GM21529 (cell line): ENCODE data around the gene NME5.

Experiments used
- ATAC-seq: cut with Tn5 transposase; IDR thresholded peaks from one replicate; pipeline ENCODE4 v1.9.1; 2021; ENCODE audit not compliant: unreplicated experiment

Gene NME5

DNA sequence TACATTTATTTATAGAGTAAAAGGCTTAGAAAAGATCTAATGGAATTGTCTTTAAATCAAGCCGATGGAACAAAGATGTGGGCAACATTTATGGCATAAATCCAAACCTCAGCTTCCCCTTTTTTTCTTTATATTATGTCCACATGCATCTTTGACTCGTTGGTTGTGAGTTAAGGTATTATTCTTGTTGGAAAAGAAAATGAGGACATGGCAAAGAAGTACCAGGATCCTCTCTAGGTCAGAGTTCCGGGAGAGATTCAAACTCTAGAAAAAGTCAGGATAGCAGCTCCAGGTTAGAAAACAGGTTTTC lies 508 bp upstream of the NME5 start:
- no peak for ATAC-seq

- ATAC-seq: no peak
These were observed 6.7 kb downstream of the NME5 start for GRCh38 chr5:138132543-138132942.

DNA sequence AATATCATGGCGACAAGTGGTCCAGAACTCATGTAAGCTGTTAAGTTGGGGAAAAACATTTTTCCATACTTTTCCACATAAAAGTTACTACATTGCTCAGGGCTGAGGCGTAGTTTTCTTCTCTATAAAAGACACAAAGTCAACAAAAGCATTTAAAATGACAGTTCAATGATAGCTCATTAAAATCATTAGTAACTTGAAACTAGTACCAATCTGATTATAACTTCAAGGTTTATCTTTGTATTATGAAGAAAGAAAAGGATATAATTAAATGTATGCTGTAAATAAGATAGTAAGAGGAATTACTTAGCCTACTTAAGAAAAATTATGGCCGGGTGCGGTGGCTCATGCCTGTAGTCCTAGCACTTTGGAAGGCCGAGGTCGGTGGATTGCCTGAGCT lies 9.9 kb downstream of the NME5 start:
- ATAC-seq: no peak

DNA sequence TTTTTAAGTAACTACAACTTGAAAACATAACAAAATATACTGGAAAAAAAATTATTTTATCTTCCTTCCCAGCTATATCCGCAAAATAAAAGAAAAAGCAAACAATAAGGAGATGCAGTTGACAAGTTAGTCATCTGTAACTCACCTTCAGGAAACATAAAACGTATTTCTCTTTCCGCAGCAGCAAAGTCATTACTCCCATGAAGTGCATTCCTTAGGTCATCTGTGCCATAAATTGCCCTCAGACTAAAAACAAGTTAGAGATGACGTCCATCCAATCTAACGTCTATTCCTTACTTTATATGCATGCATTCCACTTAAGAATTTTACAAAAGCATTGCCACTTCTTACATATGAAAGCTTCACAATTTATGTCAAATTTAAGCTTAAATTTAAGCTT lies 10.9 kb downstream of the NME5 start:
- ATAC-seq: no peak

- no peak for ATAC-seq
These were observed 24.0 kb downstream of the NME5 start for GRCh38 chr5:138115254-138115653.

DNA sequence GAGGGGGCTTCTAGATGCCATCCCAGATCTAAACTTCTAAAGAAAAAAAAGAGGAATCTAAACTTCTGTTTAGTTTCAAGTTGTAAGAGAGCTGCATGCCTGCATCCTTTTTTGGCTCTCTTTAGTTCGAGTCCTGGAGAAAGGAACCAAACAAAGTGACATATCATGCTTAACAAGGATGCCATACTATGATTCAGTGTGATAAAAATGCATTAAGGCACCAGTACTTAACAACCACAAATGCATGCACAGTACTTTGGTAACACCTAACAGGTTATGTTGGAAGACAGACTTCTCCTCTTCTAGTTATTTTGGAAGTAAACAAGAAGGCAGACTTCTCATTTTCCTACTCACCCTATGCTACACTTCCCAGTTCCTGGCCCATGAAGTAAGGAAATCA lies 27.3 kb downstream of the NME5 start:
- no peak for ATAC-seq

- ATAC-seq: no peak
These were observed 28.0 kb downstream of the NME5 start for GRCh38 chr5:138111181-138111580.

DNA sequence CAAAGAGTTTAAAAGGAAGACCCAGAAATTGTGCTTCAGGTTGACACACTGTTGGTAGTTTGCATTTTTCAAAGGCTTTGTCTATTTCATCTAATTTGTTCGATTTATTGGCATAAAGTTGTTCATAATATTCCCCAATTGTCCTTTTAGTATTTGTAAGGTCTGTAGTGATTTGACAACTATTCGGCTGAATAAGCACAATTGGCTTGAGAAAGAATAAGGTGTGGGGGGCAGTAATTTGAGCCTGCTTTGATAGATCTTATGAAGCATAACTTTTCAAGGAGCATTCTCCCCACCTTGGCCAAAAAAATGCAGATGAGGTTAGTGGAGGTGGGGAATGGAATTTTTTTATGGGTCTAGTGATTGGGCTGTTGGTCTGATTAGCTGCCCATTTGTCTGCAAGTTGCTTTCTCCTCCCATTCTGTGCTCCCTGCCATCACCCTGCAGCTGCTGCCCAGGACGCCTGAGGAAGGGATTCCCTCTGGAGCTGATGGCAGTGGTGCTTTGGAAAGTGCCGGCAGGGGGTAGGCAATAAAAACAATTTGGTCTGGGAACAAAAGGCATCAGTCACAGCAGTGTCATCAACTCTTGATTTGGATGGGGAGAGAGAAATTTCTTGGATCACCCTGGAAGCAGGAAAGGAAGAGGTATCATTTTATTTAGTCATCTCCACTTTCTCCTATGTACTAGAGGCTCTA lies 28.8 kb downstream of the NME5 start:
- no peak for ATAC-seq

- ATAC-seq: no peak
These were observed 29.6 kb downstream of the NME5 start for GRCh38 chr5:138109463-138110265.

- no peak for ATAC-seq
These were observed 32.0 kb downstream of the NME5 start for GRCh38 chr5:138107213-138107612.

DNA sequence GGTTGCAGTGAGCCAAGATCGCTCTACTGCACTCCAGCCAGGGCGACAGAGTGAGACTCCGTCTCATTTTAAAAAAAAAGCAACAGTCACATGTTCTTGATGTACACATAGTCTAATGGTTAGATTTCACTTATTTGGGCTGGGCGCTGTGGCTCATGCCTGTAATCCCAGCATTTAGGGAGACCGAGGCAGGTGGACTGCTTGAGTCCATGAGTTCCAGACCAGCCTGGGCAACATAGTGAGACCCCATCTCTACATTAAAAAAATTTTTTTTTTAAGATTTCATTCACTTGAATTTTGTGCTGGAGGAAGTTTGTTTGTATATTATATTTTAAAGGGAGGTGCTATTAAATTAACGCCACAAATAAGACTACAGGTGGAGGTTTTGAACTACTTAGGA lies 33.5 kb downstream of the NME5 start:
- ATAC-seq: no peak

DNA sequence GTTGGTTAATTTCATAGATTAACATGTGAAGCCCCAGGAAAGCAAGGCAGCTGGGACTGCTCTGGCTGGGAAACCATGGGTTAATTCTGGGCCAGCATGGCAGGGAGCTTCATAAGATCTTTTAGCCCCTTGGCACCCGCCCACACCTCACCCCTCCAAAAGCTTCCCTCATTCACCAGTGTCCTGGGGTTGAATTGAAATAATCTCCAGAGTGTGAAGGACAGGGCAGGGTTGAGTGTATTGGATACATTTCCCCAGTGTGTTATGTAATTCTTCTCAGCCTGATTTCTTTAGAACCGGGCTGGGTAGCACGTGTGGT lies 36.0 kb downstream of the NME5 start:
- ATAC-seq: no peak

DNA sequence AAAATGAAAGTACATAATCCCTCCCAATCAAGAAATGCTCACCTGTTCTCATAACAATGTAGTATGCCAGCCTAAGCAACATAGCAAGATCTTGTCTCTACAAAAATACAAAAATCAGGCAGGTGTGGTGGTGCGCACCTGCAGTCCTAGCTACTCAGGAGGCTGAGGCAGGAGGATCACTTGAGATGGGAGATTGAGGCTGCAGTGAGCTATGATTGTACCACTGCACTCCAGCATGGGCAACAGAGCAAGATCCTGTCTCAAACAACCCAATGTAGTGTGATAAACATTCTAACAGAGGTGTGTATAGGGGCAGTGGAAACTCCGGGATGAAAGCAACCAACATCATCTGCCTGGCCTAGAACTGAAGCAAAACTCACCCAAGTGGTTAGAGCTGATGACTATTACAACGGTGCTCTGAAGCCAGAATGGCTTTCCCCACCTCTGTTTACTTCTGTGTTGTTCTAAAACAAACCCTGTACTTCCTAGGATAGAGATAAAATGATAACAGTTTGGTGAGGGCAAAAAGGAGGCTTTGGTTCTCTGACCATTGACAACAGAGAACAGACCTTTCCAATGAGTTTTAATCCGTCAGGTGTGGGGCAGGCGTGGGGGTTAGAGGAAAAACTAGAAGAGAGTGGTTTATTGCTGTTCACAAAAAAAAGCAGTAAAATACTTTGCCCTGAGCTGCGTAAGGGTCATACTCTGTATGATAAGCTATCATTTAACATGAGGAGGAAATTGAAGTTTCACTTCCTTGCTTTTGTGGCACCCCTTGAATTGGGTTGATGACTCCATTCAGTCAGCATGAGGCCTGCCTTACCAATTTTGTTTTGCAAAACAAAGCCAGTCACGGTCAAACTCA lies 36.5 kb downstream of the NME5 start:
- ATAC-seq: no peak

- ATAC-seq: no peak
These were observed 42.0 kb downstream of the NME5 start for GRCh38 chr5:138096997-138097828.

GRCh38 chr5:138096363-138096762 lies 42.9 kb downstream of the NME5 start:
- ATAC-seq: no peak

DNA sequence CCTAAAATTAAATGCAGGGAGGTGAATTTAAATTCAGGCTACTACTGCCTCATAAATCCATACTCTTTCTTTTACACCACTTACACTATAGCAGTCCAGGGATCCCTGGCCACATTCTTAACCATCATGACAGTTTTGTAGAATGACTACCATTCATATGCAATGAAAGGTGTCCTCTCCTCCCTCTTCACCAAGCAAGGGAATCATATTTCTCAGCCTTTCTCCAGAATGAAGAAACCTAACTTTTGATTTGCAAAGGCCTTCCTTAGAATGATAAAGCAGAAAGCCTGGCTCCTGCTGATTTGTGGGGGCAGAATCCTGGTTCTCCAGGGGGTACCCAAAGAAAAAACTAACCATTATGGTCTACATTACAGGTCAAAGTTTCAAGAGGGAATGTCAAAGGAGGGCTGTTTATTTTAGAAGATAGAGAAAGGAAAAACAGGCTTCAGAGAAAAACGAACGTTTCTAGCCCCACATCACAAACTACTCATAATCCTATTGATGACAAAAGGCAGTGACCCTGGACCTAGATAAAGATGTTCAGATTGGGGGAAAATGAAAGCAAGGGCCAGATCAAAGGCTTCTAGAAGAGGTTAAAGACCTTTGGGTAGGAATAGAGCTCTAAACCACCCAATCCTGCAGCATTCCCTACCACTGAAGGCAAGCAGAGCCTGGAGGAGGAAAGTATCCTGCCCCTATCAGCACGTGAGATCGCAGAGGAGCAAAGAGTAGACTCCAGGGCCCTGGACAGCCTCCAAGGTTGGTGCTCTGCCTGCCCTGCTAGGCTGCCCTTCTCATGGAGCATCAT lies 43.9 kb downstream of the NME5 start:
- no peak for ATAC-seq

GRCh38 chr5:138093036-138093435 lies 46.2 kb downstream of the NME5 start:
- no peak for ATAC-seq

- no peak for ATAC-seq
These were observed 46.9 kb downstream of the NME5 start for GRCh38 chr5:138092301-138092700.

DNA sequence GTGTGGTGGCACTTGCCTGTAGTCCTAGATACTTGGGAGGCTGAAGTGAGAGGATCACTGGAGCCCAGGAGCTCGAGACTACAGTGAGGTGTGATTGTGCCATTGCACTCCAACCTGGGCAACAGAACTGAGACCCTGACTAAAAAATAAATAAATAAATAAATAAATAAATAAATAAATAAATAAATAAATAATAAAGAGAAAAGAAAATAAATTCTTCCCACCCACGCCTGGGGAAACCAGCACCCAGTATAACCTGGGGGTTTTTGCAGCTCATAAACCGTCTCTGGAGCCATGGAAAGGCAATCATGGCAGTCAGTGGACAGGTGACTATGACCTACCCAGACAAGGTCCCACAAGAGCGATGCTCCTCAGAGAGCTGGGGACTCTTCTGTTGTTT lies 47.5 kb downstream of the NME5 start:
- ATAC-seq: no peak

- ATAC-seq: no peak
These were observed 55.5 kb downstream of the NME5 start, which contains the start of gene WNT8A for GRCh38 chr5:138083702-138084101. WNT8A (plus strand) TSS chr5:138084033; CDS start chr5:138084128, 95 bp downstream.
